GM12878 (cell line): Measurements from ENCODE around the gene PRICKLE3. TPM values are rescaled to one million over a fixed set of nuclear protein-coding genes. Genes with fewer than 3 reads are reported as not detected.

Experiments used
- DPF2 ChIP-seq: fragments of 450-650 bp; IDR thresholded peaks from 2 replicates; pipeline ENCODE4 v1.6.1; 2017; ENCODE audit warnings: mild to moderate bottlenecking
- ESRRA ChIP-seq: IDR thresholded peaks from 2 replicates; pipeline ENCODE4 v1.6.1; 2012; ENCODE audit warnings: mild to moderate bottlenecking, low read length, improper control_type of control experiment
- NFYA ChIP-seq: IDR thresholded peaks from 2 replicates; pipeline ENCODE4 v1.6.1; 2011; ENCODE audit warnings: low read depth, mild to moderate bottlenecking, low read length, improper control_type of control experiment, borderline replicate concordance
- NRF1 ChIP-seq: conservative IDR thresholded peaks from 2 replicates; pipeline ENCODE4 v1.6.1; 2011; ENCODE audit warnings: mild to moderate bottlenecking, low read depth, low read length, improper control_type of control experiment
- PBX3 ChIP-seq: IDR thresholded peaks from 2 replicates; pipeline ENCODE4 v1.6.1; 2011; ENCODE audit warnings: mild to moderate bottlenecking, low read depth, low read length, moderate library complexity; ENCODE audit not compliant: insufficient replicate concordance
- PRDM15 ChIP-seq: fragments of 450-650 bp; formaldehyde crosslinking; IDR thresholded peaks from 2 replicates; pipeline ENCODE4 v1.4.0; 2020; ENCODE audit warnings: mild to moderate bottlenecking, moderate library complexity
- RAD51 ChIP-seq: fragments of 450-650 bp; IDR thresholded peaks from 2 replicates; pipeline ENCODE4 v1.6.1; 2016; ENCODE audit warnings: moderate library complexity, mild to moderate bottlenecking, inconsistent platforms
- RBBP5 ChIP-seq: fragments of 200-600 bp; sonication (generic); conservative IDR thresholded peaks from 2 replicates; pipeline ENCODE4 v1.6.1; 2016
- SP1 ChIP-seq: IDR thresholded peaks from one replicate; pipeline ENCODE4 v1.6.1; 2011; ENCODE audit warnings: low read depth, low read length
- TAF1 ChIP-seq: IDR thresholded peaks from 2 replicates; pipeline ENCODE4 v1.6.1; 2011; ENCODE audit warnings: mild to moderate bottlenecking, low read depth, low read length, borderline replicate concordance
- TCF12 ChIP-seq: IDR thresholded peaks from 2 replicates; pipeline ENCODE4 v1.6.1; 2011; ENCODE audit warnings: low read depth, mild to moderate bottlenecking, low read length
- ZNF592 ChIP-seq: fragments of 450-650 bp; IDR thresholded peaks from 2 replicates; pipeline ENCODE4 v1.6.1; 2017; ENCODE audit warnings: mild to moderate bottlenecking, moderate library complexity
- ZNF622 ChIP-seq: fragments of 450-650 bp; IDR thresholded peaks from 2 replicates; pipeline ENCODE4 v1.6.1; 2017; ENCODE audit warnings: mild to moderate bottlenecking, inconsistent platforms
- ZZZ3 ChIP-seq: IDR thresholded peaks from 2 replicates; pipeline ENCODE4 v1.6.1; 2011; ENCODE audit warnings: low read depth; ENCODE audit not compliant: control insufficient read depth, insufficient read length
- polyA plus RNA-seq, 11 experiments: library from polyadenylated mRNA; depleted of rRNA in 4 of 11; unstranded in 6 of 11; stranded (reverse) in 5 of 11; fragments of >200 nt; fragmentation: Nextera tagmentation in 4 of 11; fragmentation: Illumina TruSeq in 1 of 11; extraction: Ambion mirVana in 4 of 11; extraction: Trizol in 1 of 11; gene quantifications; 1 replicate in 1 of 11; 2 replicates in 10 of 11; pipeline versions ENCODE4 v1.2.1 to v1.2.3, GENCODE V29; 2011 to 2016; ENCODE audit warnings: inconsistent platforms in 2 of 11, missing spikeins in 2 of 11, low read depth in 1 of 11
- total RNA-seq, 4 experiments: library from RNA; depleted of rRNA in 3 of 4; stranded (reverse); fragments of >200 nt in 3 of 4; fragmentation: Illumina TruSeq in 1 of 4; extraction: Trizol in 1 of 4; gene quantifications; 2 replicates each; pipeline versions ENCODE4 v1.2.1 to v1.2.3, GENCODE V29; 2013 to 2021
- TF ChIP-seq, protein P1 (sequence below): fragments of 450-650 bp; formaldehyde crosslinking; IDR thresholded peaks from 2 replicates; pipeline ENCODE4 v1.4.0; 2022; ENCODE audit warnings: mild to moderate bottlenecking, moderate library complexity

Gene PRICKLE3
- total and polyA plus RNA-seq, 10 of the 15 experiments (the other 5 are each of a cell fraction or from before 2014, with no cell fraction given), result 0.69 to 17.4 (median 7.6) TPM

GRCh38 chrX:49155900-49156837 lies 30.0 kb downstream of the PRICKLE3 start (continued):
- no peak for TF ChIP-seq TAF1
- TF ChIP-seq, protein P1, sequence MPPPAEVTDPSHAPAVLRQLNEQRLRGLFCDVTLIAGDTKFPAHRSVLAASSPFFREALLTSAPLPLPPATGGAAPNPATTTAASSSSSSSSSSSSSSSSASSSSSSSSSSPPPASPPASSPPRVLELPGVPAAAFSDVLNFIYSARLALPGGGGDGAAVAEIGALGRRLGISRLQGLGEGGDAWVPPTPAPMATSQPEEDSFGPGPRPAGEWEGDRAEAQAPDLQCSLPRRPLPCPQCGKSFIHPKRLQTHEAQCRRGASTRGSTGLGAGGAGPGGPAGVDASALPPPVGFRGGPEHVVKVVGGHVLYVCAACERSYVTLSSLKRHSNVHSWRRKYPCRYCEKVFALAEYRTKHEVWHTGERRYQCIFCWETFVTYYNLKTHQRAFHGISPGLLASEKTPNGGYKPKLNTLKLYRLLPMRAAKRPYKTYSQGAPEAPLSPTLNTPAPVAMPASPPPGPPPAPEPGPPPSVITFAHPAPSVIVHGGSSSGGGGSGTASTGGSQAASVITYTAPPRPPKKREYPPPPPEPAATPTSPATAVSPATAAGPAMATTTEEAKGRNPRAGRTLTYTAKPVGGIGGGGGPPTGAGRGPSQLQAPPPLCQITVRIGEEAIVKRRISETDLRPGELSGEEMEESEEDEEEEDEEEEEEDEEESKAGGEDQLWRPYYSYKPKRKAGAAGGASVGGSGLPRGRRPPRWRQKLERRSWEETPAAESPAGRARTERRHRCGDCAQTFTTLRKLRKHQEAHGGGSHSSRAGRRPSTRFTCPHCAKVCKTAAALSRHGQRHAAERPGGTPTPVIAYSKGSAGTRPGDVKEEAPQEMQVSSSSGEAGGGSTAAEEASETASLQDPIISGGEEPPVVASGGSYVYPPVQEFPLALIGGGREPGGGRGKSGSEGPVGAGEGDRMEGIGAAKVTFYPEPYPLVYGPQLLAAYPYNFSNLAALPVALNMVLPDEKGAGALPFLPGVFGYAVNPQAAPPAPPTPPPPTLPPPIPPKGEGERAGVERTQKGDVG (CRISPR knock-in tag), result no peak
- TF ChIP-seq NFYA, result no peak
- no peak for TF ChIP-seq PRDM15 (CRISPR knock-in tag)
- no peak for TF ChIP-seq SP1
- TF ChIP-seq DPF2, result peak; percentile 35; the same call in 1 of the 2 replicates
- TF ChIP-seq TCF12, result no peak
- no peak for TF ChIP-seq ZZZ3
- no peak for TF ChIP-seq RAD51
- TF ChIP-seq RBBP5, result no peak
- peak; percentile 68; the same call in 1 of the 2 replicates for TF ChIP-seq ZNF592
- TF ChIP-seq ZNF622, result no peak
- no peak for TF ChIP-seq ESRRA
- peak; percentile 51 for TF ChIP-seq NRF1
- no peak for TF ChIP-seq PBX3
